Activated naive CD4-positive, alpha-beta T cell treated with Interleukin-2 at 50 U/mL for 16 hours (primary cell): Measurements from ENCODE around the gene PPP1R1A.

Experiments used
- DNase-seq: peaks from one replicate; pipeline ENCODE4 v3.0.0-alpha.2; 2020

PPP1R1A gene, protein sequence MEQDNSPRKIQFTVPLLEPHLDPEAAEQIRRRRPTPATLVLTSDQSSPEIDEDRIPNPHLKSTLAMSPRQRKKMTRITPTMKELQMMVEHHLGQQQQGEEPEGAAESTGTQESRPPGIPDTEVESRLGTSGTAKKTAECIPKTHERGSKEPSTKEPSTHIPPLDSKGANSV

GRCh38 chr12:54588110-54588889, at the start of gene PPP1R1A:
Gene PPP1R1A (minus strand): TSS chr12:54588659. CDS start chr12:54588488, 171 bp downstream.
- DNase-seq, result no peak

DNA sequence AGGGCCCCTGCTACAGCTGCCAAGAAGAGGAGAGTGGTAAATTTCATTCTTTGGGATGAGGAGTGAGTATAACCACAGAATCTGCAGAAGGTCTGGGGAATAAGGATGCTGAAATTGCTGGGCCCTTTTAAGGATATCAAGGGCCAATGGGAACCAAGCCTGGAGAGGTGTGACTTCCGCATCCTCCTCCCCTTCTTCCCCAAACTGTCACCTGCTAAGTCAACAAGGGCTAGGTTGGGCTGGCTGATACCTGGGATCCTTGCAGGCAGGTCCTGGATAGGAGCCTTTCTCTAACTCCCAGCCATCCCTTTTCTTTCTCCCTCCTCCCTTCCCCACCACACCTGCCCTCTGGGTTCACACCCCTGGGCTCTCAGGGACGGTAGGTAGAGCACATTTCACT, 46.3 kb upstream of the PPP1R1A start, which contains the start of gene LACRT:
Gene LACRT (minus strand): TSS at position 101 of the 400 bp plus-strand sequence. CDS start 54 bp downstream, at position 47.
- DNase-seq, result no peak

GRCh38 chr12:54631988-54632728, 43.7 kb upstream of the PPP1R1A start:
- no peak for DNase-seq

GRCh38 chr12:54631551-54631950, 43.1 kb upstream of the PPP1R1A start:
- no peak for DNase-seq

DNA sequence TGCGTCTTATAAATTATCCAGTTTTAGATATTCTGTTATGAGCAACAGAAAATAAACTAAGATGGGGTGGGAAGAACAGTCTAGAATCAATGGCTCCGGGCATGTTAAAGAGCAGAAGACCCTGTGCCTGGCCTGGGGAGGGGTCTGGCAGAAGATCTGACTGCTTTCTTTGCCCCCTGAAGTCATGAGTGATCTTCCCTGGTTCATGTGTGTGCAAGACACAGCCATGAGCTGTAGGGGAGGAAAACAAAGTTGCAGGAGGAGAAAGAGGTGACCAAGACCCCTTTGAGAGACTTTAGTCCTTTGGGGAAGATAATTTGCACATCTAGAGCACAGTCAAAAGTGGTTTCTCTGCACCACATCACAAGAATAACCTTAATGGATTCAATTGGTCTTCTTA, 41.5 kb upstream of the PPP1R1A start:
- DNase-seq, result no peak

- DNase-seq, result no peak
Observed at GRCh38 chr12:54628186-54628846, 39.9 kb upstream of the PPP1R1A start.

- DNase-seq, result no peak
Observed at GRCh38 chr12:54627304-54627703, 38.8 kb upstream of the PPP1R1A start.

DNA sequence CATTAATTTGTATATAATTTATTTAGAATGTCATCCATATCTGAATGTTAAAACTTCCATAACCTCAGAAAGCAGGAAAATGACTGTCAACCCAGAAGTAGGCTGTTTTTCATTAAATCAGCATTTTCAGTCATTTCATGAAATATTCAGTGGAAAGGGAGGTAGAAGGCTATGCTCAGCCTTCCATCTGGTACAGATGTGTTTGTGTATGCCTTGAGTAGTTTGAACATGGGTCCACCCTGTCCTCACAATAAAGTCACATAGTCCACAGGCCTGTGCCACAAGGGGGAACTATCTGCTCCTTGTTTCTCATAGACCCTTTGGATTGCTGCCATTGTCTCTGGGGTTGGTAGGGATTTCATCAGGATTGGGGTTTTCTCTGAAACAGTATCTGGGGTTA, 37.1 kb upstream of the PPP1R1A start:
- DNase-seq, result no peak

DNA sequence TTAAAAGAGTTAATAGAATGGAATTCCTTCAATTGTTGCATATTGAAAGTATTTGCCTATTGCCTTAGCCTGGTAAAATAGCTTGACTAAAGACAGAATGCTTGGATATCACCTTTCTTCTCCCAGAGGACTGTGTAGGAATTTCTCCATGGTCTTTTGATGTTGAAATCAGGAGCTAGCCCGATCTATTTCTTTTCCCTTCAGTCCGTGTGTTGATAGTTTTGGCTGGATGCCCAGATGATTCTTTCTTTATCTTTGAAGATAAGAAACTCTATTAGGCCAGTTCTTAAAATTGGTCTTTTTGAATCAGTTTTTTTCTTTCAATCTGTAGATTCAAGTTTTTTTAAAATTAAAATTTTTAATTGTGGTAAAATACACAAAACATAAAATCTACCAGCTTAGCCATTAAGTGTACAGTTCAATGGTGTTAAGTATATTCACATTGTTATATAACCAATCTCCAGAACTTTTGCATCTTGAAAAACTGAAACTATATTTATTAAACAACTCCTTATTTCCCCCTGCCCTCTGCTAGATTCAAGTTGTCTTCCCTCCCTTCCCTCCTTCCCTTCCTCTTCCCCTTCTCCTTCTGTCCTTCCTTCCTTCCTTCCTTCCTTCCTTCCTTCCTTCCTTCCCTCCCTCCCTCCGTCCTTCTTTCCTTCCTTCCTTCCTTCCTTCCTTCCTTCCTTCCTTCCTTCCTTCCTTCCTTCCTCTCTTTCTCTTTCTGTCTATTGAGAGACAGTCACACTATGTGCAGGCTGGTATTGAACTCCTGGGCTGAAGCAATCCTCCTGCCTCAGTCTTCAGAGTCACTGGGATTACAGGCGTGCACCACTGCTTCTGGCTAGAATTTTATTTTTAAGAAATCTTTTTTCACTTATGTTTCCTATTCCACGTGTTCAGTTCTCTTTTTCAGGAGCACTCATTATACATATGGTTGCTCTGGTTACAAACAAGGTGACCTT, 36.1 kb upstream of the PPP1R1A start:
- no peak for DNase-seq

- no peak for DNase-seq
Observed at GRCh38 chr12:54622463-54623183, 34.2 kb upstream of the PPP1R1A start.

DNA sequence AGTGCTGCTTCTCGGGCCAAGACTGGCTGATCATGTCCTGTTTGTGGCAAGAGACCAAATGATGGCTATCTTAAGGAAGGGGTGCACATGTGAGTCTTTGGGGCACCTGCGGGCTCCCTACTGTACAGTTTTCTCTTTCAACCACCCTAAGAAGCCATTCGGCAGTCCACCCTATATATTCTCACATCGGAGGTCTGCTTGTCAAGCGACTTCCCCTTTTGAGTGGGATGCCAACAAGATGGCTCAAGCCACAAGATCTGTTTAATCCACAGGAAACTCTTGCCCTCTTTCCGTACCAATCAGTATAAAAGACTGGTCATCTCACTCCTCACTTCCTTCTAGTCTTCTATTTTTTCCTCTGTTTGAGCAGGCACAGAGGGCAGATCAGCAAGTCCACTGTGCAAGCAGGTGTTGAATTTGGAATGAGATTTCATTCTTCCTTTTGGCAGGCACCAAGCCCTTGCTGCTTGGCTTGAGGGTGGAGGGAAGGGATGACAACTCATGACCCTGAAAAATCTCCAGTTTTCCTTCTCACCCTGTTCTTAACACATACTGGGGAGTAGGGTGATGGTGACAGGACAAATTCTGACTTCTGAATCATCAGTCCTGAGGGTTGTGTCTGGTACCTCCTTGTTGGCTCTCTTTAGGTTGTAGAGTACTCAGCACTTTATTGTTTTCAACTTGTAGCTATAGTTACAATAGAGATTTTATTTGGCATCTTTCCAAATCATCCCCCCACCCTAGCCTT, 28.6 kb upstream of the PPP1R1A start:
- DNase-seq, result no peak

GRCh38 chr12:54612225-54612750, 23.8 kb upstream of the PPP1R1A start:
- DNase-seq, result no peak

DNA sequence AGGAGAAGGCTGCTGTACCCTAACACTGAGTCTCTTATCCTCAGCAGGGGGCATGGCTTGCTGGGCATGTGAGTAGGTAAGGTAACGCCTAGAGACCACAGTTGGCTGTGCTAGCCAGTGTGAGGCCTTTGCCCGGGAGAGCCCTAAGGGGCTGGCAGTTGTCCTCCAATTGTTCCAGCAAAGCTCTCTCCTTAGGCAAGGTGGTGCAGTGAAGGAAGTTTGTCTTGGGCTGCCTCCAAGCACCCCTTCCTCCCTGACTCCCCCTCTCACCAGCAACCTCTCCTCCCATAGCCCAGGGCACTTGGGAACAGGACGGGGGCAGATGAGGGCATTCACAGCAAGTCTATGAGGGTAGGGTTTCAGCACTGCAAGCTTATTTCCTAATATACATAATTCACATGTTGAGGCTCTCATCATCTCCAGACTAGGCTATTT, 23.3 kb upstream of the PPP1R1A start:
- no peak for DNase-seq

DNA sequence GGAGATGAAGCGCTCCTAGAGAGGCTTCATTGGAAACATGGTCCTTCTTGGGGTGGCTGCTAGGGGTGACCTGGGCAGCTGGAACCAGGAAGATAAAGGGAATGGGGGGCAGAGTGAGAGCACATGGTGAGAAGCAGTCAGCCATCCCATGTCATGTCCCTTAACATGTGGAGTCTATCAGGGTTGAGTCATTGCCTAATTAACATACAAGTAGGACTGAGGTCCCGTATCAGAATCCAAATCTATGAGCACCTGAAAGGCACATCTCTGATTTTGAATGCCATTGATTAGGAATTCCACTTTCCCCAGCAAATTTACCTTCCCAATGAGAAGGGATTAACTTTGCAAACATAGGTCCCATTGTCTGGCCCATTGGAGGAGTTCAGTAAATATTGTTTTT, 20.3 kb upstream of the PPP1R1A start:
- DNase-seq, result no peak

DNA sequence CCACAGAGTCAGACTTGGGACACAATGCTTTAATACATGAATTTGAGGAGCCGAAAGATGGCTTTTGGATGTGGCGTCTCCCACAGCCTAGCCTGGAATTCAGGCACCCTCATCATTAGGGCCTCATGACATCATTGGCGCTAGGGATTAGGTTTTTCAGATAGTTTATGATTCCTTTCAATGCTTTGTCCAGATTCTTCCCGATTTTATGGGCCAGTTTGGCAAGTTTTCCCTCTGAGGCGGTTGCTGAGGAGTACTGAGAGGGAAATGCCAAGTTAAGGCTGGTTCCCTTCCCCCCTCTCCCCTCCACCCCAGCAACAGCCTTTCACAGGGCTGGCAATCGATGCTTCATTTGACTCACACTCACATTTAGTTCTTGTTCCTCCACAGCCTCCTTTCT, 19.7 kb upstream of the PPP1R1A start:
- no peak for DNase-seq

DNA sequence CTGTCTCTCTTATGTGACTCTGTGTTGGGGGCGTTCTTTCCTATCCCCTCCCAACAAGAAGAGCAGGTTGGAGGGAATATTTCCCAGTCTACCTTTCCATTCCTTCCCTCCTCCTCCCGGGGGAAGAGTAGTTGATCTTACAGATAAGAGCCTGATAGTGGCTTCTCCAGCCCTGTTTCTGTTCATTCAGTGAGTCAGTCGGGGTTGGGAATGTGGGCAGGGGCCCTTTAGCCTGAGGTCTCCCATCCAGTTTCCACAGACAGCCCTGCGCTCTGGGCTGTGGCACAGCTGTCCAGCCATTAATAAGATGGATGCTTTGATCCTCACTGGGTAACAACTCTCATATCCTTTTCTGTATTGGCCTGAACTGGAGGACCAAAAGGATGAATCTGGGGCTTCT, 18.1 kb upstream of the PPP1R1A start:
- DNase-seq, result no peak

- no peak for DNase-seq
Observed at GRCh38 chr12:54605138-54605970, 16.9 kb upstream of the PPP1R1A start.

GRCh38 chr12:54604436-54604835, 16.0 kb upstream of the PPP1R1A start:
- no peak for DNase-seq

DNA sequence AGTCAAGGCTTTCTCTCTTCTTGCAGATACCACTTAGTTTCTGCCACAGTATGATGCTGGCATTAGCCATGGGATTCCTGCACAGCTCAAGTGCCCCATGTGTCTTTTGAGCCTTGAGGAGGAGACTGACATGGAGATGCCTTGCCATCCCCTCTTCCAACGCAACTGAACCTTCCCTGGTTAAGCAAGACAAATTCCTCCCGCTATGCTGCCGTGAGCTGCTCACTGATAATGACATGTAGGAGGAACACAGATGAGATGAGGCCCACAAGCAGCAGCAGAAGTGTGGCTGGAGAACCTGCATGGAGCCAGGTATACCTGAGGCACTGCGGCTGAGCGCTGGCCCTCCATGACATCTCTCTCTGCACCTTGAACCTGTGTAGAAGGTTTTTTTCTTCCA, 15.4 kb upstream of the PPP1R1A start:
- no peak for DNase-seq
